Measurements from ENCODE around the gene SEMA3F. TPM values are rescaled to one million over a fixed set of nuclear protein-coding genes. Genes with fewer than 3 reads are reported as not detected.

Gene SEMA3F
- polyA plus RNA-seq, 2 of the 4 experiments (the other 2 are of a cell fraction), result 2.9 to 10.6 TPM

- TF ChIP-seq ATOH8 (CRISPR knock-in tag; IDR thresholded peaks at IDR 0.05; ENCODE audit: low read depth) (no peak), HEYL (CRISPR knock-in tag; IDR thresholded peaks at IDR 0.05) (no peak)
These were observed 35.3 kb upstream of the SEMA3F start (continued) for GRCh38 chr3:50119786-50120185.

- no peak for ATAC-seq
- no peak for DNase-seq (ENCODE audit: low read depth in 1 of 2, low spot score in 1 of 2)
- H3K9me3 ChIP-seq, result no peaks in the 10 kb centered on the region
- TF ChIP-seq FOSB (CRISPR knock-in tag; IDR thresholded peaks at IDR 0.05) (no peak), CHD4 (IDR thresholded peaks at IDR 0.05; ENCODE audit: borderline replicate concordance) (no peak), CBX8 (IDR thresholded peaks at IDR 0.05) (no peak), NR3C1 (IDR thresholded peaks at IDR 0.05) (no peak), ZNF302 (CRISPR knock-in tag; IDR thresholded peaks at IDR 0.05) (no peak), BHLHE40 (IDR thresholded peaks at IDR 0.05; ENCODE audit: low read depth, low read length) (no peak), POLR2AphosphoS2 (conservative IDR thresholded peaks at IDR 0.05; ENCODE audit: low read length) (no peak), RAD21 (conservative IDR thresholded peaks at IDR 0.05 in 1 of 2, IDR thresholded peaks at IDR 0.05 in 1 of 2) (no peak), JUN (IDR thresholded peaks at IDR 0.05) (no peak), EHF (CRISPR knock-in tag; IDR thresholded peaks at IDR 0.05) (no peak), ESRRA (IDR thresholded peaks at IDR 0.05; ENCODE audit: borderline replicate concordance, low read length) (no peak), SREBF2 (IDR thresholded peaks at IDR 0.05) (no peak), KDM5A (IDR thresholded peaks at IDR 0.05) (no peak), POLR2A (IDR thresholded peaks at IDR 0.05; ENCODE audit: low read length) (no peak), RCOR1 (IDR thresholded peaks at IDR 0.05; ENCODE audit: low read depth, low read length) (no peak), FOXS1 (CRISPR knock-in tag; IDR thresholded peaks at IDR 0.05) (no peak), MAX (IDR thresholded peaks at IDR 0.05) (no peak), RFX5 (IDR thresholded peaks at IDR 0.05) (no peak), EHMT2 (IDR thresholded peaks at IDR 0.05; ENCODE audit: low read depth) (no peak), HOXB13 (CRISPR knock-in tag; IDR thresholded peaks at IDR 0.05; ENCODE audit: low read depth) (no peak)
- CTCF ChIA-PET, result interaction anchor here (0.6 to 8.0 kb wide), 21 partner anchors 8 to 150 kb away, joined by 3 to 240 read pairs (median 6); partner anchors contain the start of gene GNAT1
- no peak overlapping the region for H3K4me3 ChIP-seq
- H3K4me2 ChIP-seq, result no peak overlapping the region
- H3K4me1 ChIP-seq, result peaks cover 10% of the 10 kb centered on the region; the same call in 2 of the 3 replicates
- FAIRE-seq, result no peak
- H3K27ac ChIP-seq, result no peak overlapping the region
- 93% methylated on average over 8 of the region's 10 CpGs for WGBS (ENCODE audit: missing lambda C conversion rate)
- POLR2A ChIA-PET, result no interaction called here
These were observed 34.6 kb upstream of the SEMA3F start for GRCh38 chr3:50120364-50121071.

- H3K9me3 ChIP-seq, result no peaks in the 10 kb centered on the region
- TF ChIP-seq CTCF (IDR thresholded peaks at IDR 0.05) (peak; percentile 74), RAD21 (conservative IDR thresholded peaks at IDR 0.05 in 1 of 2, IDR thresholded peaks at IDR 0.05 in 1 of 2) (peak; percentile 83 to 90), HEYL (CRISPR knock-in tag; IDR thresholded peaks at IDR 0.05) (no peak), SMC3 (IDR thresholded peaks at IDR 0.05) (peak; percentile 82), E2F6 (IDR thresholded peaks at IDR 0.05; ENCODE audit: borderline replicate concordance, low read depth) (no peak), USF2 (IDR thresholded peaks at IDR 0.05) (no peak)
- H3K4me2 ChIP-seq, result no peak overlapping the region
- ChIA-PET CTCF (interaction anchor here (0.6 to 8.0 kb wide), 26 partner anchors 9 to 149 kb away, joined by 3 to 240 read pairs (median 6); partner anchors contain the start of genes GNAT1 and SLC38A3), POLR2A (no interaction called here)
- peak; percentile 78 to 91 for ATAC-seq
- no peak overlapping the region for H3K4me3 ChIP-seq
- peak; percentile 77 to 91 for DNase-seq (ENCODE audit: low read depth in 1 of 2, low spot score in 1 of 2)
- peaks cover 18% of the 10 kb centered on the region for H3K4me1 ChIP-seq
- no peak for FAIRE-seq
- H3K27ac ChIP-seq, result no peak overlapping the region
- WGBS (ENCODE audit: missing lambda C conversion rate), result 38% methylated on average over 12 of the region's 13 CpGs
These were observed 33.8 kb upstream of the SEMA3F start for GRCh38 chr3:50121072-50122032.

Measured in A549 (cell line).